Measurements from ENCODE around the gene PRR23A. TPM values are rescaled to one million over a fixed set of nuclear protein-coding genes. Genes with fewer than 3 reads are reported as not detected.

PRR23A gene
- polyA plus RNA-seq, 1 donor from 2014 or later: not detected

DNA sequence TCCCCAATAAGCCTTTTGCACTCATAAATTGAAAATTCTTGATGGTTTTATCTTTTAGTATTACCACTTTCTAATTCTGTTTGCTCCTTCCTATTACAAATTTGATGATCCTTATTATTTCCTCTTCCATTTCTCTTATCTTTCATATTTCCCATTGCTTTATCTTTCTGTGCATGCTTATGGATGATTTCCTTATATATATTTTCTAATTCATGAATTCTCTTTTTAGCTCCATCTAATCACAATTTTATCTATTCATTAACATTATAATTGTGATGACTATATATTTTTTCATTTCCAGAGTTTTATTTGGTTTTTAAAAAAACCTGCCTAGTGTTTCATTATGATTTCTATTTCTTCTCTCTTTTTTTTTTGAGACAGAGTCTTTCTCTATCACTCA, 41.1 kb downstream of the PRR23A start:
- H3K9ac ChIP-seq (ENCODE audit: low read length): no peak overlapping the region
- no peaks in the 10 kb centered on the region for H3K79me2 ChIP-seq (replicated peaks; ENCODE audit: insufficient read depth, low read length)
- H3K9me3 ChIP-seq (ENCODE audit: low read length): no peaks in the 10 kb centered on the region
- no peaks in the 10 kb centered on the region for H3F3A ChIP-seq (ENCODE audit: insufficient read depth, low read length, poor library complexity, severe bottlenecking)
- H3K4me2 ChIP-seq (ENCODE audit: low read length): no peak overlapping the region
- no peaks in the 10 kb centered on the region for H3K9me2 ChIP-seq (ENCODE audit: insufficient read depth, low read length)
- H3K27ac ChIP-seq (ENCODE audit: low read length): no peak overlapping the region
- H2AFZ ChIP-seq (ENCODE audit: low read depth, low read length): no peak overlapping the region
- H3K4me3 ChIP-seq (ENCODE audit: low read length): no peak overlapping the region
- H3K27me3 ChIP-seq (ENCODE audit: insufficient read depth, low read depth, low read length): peaks cover 8% of the 10 kb centered on the region
- TF ChIP-seq, protein P1, sequence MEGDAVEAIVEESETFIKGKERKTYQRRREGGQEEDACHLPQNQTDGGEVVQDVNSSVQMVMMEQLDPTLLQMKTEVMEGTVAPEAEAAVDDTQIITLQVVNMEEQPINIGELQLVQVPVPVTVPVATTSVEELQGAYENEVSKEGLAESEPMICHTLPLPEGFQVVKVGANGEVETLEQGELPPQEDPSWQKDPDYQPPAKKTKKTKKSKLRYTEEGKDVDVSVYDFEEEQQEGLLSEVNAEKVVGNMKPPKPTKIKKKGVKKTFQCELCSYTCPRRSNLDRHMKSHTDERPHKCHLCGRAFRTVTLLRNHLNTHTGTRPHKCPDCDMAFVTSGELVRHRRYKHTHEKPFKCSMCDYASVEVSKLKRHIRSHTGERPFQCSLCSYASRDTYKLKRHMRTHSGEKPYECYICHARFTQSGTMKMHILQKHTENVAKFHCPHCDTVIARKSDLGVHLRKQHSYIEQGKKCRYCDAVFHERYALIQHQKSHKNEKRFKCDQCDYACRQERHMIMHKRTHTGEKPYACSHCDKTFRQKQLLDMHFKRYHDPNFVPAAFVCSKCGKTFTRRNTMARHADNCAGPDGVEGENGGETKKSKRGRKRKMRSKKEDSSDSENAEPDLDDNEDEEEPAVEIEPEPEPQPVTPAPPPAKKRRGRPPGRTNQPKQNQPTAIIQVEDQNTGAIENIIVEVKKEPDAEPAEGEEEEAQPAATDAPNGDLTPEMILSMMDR (IDR thresholded peaks at IDR 0.05; ENCODE audit: poor library complexity, severe bottlenecking): no peak
- no peak for TF ChIP-seq TAF1 (IDR thresholded peaks at IDR 0.05; ENCODE audit: low read depth)
- TF ChIP-seq, protein P2, sequence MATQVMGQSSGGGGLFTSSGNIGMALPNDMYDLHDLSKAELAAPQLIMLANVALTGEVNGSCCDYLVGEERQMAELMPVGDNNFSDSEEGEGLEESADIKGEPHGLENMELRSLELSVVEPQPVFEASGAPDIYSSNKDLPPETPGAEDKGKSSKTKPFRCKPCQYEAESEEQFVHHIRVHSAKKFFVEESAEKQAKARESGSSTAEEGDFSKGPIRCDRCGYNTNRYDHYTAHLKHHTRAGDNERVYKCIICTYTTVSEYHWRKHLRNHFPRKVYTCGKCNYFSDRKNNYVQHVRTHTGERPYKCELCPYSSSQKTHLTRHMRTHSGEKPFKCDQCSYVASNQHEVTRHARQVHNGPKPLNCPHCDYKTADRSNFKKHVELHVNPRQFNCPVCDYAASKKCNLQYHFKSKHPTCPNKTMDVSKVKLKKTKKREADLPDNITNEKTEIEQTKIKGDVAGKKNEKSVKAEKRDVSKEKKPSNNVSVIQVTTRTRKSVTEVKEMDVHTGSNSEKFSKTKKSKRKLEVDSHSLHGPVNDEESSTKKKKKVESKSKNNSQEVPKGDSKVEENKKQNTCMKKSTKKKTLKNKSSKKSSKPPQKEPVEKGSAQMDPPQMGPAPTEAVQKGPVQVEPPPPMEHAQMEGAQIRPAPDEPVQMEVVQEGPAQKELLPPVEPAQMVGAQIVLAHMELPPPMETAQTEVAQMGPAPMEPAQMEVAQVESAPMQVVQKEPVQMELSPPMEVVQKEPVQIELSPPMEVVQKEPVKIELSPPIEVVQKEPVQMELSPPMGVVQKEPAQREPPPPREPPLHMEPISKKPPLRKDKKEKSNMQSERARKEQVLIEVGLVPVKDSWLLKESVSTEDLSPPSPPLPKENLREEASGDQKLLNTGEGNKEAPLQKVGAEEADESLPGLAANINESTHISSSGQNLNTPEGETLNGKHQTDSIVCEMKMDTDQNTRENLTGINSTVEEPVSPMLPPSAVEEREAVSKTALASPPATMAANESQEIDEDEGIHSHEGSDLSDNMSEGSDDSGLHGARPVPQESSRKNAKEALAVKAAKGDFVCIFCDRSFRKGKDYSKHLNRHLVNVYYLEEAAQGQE (IDR thresholded peaks at IDR 0.05; ENCODE audit: borderline replicate concordance): no peak
- no peak for TF ChIP-seq POLR2AphosphoS5 (IDR thresholded peaks at IDR 0.05)
- TF ChIP-seq SMC3 (conservative IDR thresholded peaks at IDR 0.05; ENCODE audit: poor library complexity): no peak
- TF ChIP-seq EZH2 (IDR thresholded peaks at IDR 0.05; ENCODE audit: borderline replicate concordance, insufficient read depth, low read length, poor library complexity, severe bottlenecking): no peak
- TF ChIP-seq MXI1 (conservative IDR thresholded peaks at IDR 0.05; ENCODE audit: poor library complexity, severe bottlenecking): no peak
- no peak for TF ChIP-seq EP300 (conservative IDR thresholded peaks at IDR 0.05; ENCODE audit: poor library complexity, severe bottlenecking)
- TF ChIP-seq RAD21 (conservative IDR thresholded peaks at IDR 0.05): no peak
- H4K20me1 ChIP-seq (ENCODE audit: insufficient read depth): no peaks in the 10 kb centered on the region
- H3K36me3 ChIP-seq (ENCODE audit: insufficient read depth, low read length): no peaks in the 10 kb centered on the region

DNA sequence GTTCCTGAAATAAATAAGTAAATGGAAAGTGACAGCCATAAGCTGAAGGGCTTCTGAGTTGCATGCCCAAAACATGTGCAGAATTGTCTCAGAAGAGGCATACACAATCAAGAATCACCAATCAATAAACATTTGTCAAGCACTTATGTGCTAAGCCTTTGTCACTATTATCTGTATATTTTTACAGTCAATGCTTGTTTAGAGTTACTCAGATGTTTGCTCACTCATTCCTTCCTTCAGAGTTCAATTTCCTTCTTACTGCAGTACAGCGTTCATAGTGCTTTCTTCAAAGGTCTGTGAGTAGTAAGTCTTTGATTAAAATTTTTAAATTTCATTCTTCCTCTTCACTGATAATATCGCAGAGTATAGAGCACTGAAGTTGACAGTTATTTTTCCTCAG, 41.8 kb downstream of the PRR23A start:
- Histone ChIP-seq H3K79me2 (replicated peaks; ENCODE audit: insufficient read depth, low read length) (no peaks in the 10 kb centered on the region), H3K9me2 (ENCODE audit: insufficient read depth, low read length) (no peaks in the 10 kb centered on the region), H3K9me3 (ENCODE audit: low read length) (no peaks in the 10 kb centered on the region), H4K20me1 (ENCODE audit: insufficient read depth) (no peaks in the 10 kb centered on the region), H3F3A (ENCODE audit: insufficient read depth, low read length, poor library complexity, severe bottlenecking) (no peaks in the 10 kb centered on the region), H3K36me3 (ENCODE audit: insufficient read depth, low read length) (no peaks in the 10 kb centered on the region), H3K4me2 (ENCODE audit: low read length) (no peak overlapping the region), H3K4me3 (ENCODE audit: low read length) (no peak overlapping the region), H3K27me3 (ENCODE audit: insufficient read depth, low read depth, low read length) (peaks cover 8% of the 10 kb centered on the region), H3K27ac (ENCODE audit: low read length) (no peak overlapping the region), H3K9ac (ENCODE audit: low read length) (no peak overlapping the region), H2AFZ (ENCODE audit: low read depth, low read length) (no peak overlapping the region)
- no peak for TF ChIP-seq MXI1 (conservative IDR thresholded peaks at IDR 0.05; ENCODE audit: poor library complexity, severe bottlenecking)
- no peak for TF ChIP-seq RAD21 (conservative IDR thresholded peaks at IDR 0.05)
- no peak for TF ChIP-seq POLR2AphosphoS5 (IDR thresholded peaks at IDR 0.05)
- TF ChIP-seq TAF1 (IDR thresholded peaks at IDR 0.05; ENCODE audit: low read depth): no peak
- TF ChIP-seq SMC3 (conservative IDR thresholded peaks at IDR 0.05; ENCODE audit: poor library complexity): no peak
- TF ChIP-seq EP300 (conservative IDR thresholded peaks at IDR 0.05; ENCODE audit: poor library complexity, severe bottlenecking): no peak
- TF ChIP-seq, protein P1 (IDR thresholded peaks at IDR 0.05; ENCODE audit: poor library complexity, severe bottlenecking): no peak
- no peak for TF ChIP-seq EZH2 (IDR thresholded peaks at IDR 0.05; ENCODE audit: borderline replicate concordance, insufficient read depth, low read length, poor library complexity, severe bottlenecking)
- TF ChIP-seq, protein P2 (IDR thresholded peaks at IDR 0.05; ENCODE audit: borderline replicate concordance): no peak
